GM12801 (cell line): ENCODE results near the gene COPA.

Source experiments
- CTCF ChIP-seq: IDR thresholded peaks from one replicate; pipeline ENCODE4 v1.5.1; 2011; ENCODE audit warnings: control low read depth; ENCODE audit not compliant: insufficient read length; ENCODE audit errors: extremely low read depth

COPA gene

GRCh38 chr1:160258177-160258798 lies 84.8 kb downstream of the COPA start:
- TF ChIP-seq CTCF: no peak

- TF ChIP-seq CTCF: no peak
These were observed 85.5 kb downstream of the COPA start for GRCh38 chr1:160257411-160258015.

GRCh38 chr1:160256396-160257046 lies 86.5 kb downstream of the COPA start:
- TF ChIP-seq CTCF: no peak

- no peak for TF ChIP-seq CTCF
These were observed 87.2 kb downstream of the COPA start for GRCh38 chr1:160255781-160256300.

- no peak for TF ChIP-seq CTCF
These were observed 91.1 kb downstream of the COPA start for GRCh38 chr1:160251687-160252526.

- TF ChIP-seq CTCF: no peak
These were observed 92.0 kb downstream of the COPA start for GRCh38 chr1:160251011-160251410.

GRCh38 chr1:160247053-160247452 lies 96.0 kb downstream of the COPA start:
- no peak for TF ChIP-seq CTCF
